HG03460 (cell line): ENCODE results near the gene FXYD5.
A peak's percentile ranks its signal among the peaks of the same experiment; 100 is the strongest.
"Not testable (repeated sequence)": the region's sequence is repeated elsewhere in the genome, so short reads cannot be mapped to it uniquely, and the experiment has no call there.

Experiments used
- ATAC-seq: cut with Tn5 transposase; IDR thresholded peaks from one replicate; pipeline ENCODE4 v1.9.1; 2021; ENCODE audit not compliant: unreplicated experiment

The FXYD5 gene

DNA sequence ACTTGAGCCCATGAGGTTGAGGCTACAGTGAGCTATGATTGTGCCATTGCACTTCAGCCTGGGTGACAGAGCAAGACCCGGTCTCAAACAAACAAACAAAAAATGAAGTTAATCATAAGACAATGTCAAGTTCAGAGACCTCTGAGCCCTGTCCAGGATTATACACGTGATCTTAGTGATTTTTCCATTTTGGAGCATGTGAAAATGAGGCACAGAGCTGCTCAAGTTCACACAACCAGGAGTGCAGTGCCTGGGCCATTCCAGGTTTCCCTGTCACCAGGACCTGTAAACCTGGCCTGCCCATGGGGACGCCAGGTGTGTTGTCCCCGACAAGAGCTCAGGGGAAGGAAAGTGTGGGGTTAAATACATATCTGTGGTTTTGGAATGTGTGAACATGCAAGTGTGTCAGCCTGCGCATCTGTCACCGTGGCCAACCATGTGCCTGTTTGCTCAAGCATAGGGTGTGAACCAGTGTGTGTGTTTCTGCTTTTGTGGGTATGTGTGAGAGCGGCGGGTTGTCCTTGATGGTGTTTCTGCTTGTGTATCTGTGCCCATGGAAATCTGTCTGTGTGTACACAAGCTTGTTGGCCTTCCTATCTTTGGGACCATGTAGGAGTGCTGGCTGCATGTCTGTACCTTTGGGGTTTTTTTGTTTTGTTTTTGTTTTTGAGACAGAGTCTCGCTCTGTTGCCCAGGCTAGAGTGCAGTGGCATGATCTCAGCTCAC is 17.4 kb upstream of the FXYD5 start:
- ATAC-seq: no peak

DNA sequence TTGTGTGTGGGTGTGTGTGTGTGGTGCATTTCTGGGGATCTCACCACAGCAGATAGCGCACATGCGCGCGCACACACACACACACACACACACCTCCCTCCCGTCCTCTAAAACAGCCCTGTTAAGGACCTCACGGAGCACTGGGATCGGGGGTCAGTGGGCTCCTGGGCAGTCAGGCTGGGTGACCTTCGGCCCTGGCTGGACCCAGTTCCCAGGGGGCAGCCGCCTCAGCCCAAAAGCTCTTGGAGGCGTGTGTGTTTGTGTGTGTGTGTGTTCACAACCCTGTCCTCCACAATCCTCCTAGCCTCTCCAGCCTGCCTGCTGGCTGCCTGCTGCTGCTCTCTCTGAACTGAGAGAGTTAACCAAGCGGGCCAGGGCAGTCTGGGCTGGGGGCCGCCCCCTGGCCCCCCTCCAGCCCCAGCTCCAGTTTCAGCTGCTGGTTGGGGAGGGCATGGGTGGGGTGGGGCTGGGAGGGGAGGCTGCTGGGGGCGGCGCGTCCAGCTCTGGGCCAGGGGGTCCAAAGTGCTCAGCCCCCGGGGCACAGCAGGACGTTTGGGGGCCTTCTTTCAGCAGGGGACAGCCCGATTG is 16.1 kb upstream of the FXYD5 start, which contains the start of gene FXYD1:
TSS of gene FXYD1 (plus strand) at position 520 of the 588 bp plus-strand sequence. CDS start 1,256 bp downstream, outside the sequence.
- no peak for ATAC-seq

DNA sequence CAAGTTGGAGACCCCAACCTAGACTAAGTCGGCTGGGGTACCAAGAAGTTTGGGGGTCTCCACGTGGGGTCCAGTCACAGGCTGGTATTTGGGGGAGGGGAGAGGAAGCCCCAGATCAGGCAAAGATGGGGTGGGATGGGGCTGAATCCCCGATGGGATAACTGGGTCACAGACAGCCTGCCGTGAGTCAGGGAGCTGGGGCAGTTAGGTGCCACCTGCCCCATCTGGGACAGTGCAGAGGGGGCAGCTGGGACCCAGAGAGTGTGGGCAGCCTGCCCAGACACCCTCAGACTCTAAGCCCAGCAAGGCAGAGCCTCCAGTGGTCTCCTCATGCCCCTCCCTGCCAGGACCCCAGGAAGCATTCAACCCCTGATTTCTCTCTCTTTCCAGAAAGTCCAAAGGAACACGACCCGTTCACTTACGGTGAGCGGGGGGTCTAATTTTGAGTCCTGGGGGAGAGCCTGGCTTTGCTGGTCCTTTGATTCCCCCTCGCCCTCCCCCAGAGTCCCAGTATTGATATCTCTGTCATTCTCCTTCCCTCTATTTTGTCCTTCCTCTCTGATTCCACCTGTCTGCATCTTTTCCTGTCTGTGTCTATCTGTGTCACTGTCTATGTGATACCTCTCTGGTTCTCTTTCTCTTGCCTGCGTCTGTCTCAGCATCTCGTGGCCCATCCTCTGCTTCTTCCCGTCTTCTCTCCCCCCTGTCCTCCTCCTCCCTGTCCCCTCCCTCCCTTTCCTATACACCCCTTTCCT is 14.2 kb upstream of the FXYD5 start:
- ATAC-seq: no peak

DNA sequence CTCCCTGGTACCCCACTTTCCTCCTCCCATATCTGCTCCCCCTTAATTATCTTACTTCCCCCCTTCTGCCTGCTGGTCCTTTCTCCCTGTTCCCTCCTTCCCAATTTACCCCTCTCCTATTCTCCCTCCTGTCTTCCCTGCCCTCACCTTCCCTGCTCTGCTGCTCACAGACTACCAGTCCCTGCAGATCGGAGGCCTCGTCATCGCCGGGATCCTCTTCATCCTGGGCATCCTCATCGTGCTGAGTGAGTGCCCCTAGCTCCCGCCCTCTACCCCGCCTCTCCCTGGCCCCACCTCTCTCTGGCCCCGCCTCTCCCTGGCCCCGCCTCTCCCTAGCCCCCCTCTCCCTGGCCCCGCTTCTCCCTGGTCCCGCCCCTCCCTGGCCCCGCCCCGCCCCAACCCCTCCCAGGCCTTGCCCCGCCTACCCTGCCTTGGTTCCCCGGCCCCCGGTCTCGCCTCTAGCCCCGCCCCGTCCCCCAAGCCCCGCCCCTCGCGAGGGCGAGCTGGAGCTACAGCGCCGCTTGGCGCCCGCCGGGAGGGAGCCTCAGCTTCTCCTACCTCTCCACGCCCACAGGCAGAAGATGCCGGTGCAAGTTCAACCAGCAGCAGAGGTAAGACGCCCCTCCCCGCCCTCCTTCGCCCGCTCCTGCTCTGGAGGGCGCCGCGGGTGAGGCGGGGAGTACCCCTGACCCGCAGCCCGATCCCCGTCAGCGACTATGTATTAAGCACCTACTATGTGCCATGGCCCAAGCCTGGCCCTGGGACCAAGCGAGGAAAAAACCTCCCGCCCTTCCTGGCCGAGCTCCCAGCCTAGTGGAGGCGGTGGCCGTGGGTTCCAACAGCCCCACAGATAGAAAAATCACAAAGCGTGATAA is 13.3 kb upstream of the FXYD5 start:
- ATAC-seq: peak; percentile 61

DNA sequence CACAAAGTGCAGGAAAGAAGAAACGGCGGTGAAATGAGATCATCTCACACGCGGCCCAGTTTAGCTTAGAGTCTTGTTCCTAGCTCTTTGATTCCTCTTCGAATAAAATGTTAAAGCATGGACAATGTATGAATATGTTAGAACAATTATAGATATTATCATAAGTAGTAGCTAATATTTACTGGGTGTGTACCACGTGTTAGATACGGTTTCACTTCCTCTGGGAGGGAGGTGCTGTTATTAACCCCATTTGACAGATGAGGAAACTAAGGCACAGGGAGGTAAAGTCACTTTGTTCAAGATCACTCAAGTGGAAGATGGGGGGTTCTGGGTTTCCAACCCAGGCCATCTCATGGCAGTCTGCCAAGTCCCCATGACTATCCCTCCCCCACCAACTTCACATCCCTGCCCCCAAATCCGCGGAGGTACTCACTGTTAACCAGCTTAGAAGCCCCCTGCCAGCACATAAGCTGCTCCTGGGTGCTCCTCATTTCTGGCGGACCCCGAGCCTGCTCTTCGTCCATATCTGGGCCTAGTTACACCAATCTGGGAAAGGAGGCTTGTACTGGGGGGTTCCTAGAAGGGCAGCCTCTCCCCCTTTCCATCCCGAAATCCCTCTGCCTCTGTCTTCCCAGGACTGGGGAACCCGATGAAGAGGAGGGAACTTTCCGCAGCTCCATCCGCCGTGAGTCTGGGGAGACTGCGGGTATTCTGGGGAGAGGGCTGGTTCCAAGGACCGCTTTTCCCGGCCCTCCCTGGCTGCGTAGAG is 12.5 kb upstream of the FXYD5 start:
- no peak for ATAC-seq

DNA sequence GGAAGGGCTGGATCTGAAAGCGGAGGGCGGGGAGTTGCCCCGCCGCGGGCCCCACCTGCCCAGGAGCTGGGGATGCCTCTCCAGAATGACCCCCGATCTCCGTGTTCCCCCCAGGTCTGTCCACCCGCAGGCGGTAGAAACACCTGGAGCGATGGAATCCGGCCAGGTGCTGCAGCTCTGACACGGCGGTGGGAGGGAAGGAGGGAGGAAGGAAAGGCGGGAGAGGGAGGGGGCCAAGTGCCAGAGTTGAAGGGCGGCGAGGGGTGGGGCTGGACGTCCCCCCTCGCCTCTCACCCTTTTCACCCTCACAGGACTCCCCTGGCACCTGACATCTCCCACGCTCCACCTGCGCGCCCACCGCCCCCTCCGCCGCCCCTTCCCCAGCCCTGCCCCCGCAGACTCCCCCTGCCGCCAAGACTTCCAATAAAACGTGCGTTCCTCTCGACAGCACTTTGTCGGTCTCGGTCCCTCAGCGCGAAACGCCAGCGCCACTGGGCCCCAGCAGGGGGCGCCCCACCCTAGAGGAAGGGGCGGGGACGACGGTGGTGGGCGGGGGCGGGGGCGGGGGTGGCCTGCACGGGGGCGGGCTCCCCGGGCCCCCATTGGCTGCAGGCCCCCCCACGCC is 11.8 kb upstream of the FXYD5 start:
- no peak for ATAC-seq

DNA sequence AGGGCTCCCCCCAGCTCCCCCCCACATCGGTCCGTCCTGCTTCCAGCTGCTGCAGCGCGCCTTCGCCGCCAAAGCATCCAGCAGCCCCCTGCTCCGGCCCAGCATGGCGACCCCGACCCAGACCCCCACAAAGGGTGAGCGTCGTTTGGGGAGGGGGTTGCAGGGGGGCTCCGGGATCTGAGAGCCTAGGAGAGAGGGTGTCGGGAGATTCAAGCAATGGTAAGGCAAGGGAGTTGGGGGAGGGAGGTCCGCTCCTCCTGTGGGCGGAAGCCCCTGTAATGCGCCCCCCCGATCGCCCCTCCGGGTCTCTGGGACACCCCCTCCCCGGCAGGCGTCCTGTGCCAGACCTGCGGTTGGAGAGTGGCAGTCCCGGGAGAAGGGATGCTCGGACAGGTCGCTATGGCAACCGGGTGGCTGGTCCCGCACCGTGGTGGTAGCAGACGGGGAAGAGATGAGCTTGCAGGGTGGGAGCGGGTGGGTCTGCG is 11.3 kb upstream of the FXYD5 start, which contains the start of gene FXYD7:
TSS of gene FXYD7 (plus strand) at position 25 of the 485 bp plus-strand sequence. CDS start at position 104, 79 bp downstream.
- ATAC-seq: no peak

DNA sequence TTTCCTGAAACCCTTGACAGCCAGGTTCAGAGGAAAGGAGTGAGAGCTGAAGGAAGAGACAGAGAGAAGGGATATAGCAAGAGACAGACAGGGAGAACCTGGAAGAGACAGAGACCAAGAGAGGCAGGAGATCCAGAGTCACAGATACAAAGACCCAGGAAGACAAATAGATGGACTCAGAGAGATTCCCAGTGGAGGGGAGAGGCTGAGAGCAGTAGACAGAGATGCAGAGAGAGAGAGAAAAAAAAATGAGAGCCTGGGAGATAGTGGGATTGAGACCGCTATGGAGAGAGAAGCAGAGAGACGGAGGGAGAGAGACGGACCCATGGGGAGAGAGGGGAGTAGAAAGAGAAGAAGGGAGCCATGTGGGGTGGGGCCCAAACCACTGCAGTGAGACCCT is 10.7 kb upstream of the FXYD5 start:
- no peak for ATAC-seq

DNA sequence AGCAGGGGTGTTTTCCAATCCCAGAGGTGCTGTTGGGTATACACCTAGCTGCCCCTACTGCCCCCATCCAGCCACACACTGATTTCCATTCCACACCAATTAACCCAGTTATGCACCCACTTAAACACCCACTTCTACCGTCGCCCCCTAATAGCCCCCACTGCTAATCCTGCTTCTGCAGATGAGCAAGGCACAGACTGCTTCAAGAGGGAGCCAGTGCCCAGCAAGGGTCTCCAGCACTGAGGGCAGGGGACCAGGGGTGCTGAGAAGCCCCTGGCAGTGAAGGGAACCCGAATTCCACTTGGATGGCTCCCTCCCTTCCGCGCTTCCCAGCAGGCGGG is 10.3 kb upstream of the FXYD5 start:
- ATAC-seq: no peak

DNA sequence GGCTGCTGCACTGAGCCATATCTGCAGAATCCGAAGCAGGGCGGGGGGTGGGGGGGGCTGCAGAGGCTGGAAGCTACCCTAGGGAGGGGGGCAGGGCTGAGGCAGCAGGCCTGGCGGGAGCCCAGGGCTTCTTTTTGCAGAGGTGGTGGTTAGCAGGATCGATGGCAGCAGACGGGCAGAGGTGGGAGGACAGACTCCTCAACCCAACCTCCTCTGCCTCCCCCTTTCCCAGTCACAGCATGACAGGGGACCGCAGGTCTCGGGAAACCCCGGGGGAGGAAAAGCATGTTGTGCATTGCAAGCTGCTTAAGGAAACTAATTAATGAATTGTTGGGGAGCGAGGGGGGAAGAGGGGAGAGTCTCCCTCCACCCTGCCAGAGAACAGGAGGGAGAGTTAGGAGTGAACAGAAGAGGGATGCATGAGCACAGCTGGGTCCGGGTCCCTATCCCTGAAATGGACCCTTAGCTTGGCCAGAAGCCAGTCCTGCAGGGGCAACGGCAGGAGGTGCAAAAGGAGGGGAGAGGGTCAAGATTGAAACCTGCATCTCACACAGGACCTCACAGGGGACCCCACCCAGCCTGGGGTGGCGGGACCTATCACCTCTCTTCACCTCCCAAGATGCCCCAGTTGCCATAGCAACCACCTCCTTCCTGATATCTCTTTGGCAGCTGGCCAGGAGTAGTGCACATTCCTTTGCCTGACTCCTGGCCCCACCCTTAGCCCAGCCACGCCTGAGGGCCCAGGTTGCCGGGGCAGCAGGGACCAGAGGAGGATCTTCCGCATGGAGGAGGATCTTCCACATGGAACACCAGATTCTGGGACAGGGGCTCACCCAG is 9.7 kb upstream of the FXYD5 start:
- no peak for ATAC-seq

DNA sequence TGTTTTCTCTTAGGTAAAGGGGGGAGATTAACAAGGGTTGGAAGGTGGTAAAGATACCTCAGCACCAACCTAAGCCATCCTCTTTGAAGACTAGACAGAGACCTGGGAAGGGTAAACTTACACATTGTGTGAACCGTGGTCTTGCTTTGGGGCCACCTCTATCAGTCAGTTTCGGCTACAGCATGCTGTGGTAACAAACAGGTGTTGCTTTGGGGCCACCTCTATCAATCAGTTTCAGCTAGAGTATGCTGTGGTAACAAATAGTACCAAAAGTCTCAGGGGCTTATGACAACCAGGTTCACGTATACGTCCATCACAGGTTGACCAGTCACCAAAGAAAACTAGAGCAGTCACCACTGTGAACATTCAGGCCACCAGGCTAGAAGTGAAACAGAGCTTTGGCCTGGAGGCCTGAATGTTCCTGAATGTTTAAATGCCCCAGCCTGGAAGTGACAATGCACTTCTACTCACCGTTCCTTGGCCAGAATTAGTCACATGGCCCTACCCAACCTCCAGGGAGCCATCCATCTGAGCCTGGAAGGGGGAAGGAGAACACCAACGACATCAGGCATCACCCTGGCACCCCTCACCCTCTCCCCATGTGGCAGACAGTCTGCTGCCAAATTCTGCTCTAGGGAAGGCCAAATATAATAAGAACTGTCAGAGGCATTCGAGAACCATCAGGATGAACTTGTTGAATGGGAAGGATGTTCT is 7.6 kb upstream of the FXYD5 start:
- no peak for ATAC-seq

DNA sequence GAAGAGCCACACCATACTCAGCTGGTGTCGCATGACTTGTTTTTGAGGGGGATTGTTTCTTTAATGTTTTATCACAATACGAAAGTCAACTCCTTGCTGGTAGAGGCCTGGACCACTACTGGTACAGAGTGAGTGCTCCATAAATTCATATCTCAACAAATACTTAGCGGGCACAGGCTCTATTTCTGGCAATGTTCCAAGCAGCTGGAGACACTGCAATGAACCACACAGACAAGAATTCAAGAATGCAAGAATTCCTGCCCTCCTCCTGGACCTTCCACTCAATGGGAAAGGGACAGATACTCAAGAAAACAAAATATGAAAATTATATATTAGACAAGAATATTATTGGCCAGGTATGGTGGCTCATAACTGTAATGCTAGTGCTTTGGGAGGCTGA is 5.1 kb upstream of the FXYD5 start:
- ATAC-seq: no peak

DNA sequence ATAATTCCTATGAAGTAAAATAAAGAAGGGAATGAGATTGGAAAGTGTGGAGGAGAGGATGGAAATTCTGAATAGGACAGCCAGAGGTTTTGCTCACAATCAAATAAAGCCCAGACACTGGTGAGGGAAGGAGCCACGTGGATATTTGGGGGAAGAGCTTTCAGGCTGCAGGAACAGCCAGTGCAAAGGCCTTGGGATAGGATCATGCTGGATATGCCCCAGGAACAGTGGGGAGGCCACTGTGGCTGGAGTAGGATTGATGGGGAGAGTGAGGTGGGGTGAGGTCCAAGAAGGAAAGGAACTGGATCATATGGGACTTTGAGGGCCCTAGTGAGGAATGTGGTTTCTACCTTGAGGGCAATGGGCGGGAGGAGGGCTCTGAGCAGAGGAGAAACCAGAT is 4.1 kb upstream of the FXYD5 start:
- ATAC-seq: no peak

DNA sequence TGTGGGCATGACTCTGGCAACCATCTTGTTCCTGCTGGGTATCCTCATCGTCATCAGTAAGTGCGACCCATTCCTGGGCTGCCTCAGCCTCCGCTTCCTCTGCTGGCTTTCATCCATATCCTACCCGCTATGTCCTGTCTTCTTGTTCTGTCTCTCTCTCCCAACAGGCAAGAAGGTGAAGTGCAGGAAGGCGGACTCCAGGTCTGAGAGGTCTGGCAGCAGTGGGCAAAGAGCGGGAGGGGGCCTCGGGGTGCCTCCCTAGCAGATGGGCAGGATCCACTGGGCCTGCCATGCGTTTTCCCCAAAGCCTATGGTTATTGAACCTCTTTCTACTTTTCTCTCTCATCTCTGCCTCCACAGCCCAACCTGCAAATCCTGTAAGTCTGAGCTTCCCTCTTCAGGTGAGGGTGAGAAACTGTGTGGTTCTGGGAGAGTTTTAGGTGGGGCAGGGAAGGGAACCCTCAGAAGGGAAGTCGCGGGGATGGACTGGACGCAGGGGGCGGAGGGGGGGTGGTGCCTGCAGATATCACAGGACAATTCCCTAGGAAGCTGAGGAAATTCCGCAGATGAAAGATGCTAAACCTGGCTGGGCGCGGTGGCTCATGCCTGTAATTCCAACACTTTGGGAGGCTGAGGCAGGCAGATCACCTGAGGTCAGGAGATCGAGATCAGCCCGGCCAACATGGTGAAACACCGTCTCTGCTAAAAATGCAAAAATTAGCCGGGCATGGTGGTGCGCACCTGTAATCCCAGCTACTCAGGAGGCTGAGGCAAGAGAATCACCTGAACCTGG is 3.1 kb upstream of the FXYD5 start:
- ATAC-seq: no peak

DNA sequence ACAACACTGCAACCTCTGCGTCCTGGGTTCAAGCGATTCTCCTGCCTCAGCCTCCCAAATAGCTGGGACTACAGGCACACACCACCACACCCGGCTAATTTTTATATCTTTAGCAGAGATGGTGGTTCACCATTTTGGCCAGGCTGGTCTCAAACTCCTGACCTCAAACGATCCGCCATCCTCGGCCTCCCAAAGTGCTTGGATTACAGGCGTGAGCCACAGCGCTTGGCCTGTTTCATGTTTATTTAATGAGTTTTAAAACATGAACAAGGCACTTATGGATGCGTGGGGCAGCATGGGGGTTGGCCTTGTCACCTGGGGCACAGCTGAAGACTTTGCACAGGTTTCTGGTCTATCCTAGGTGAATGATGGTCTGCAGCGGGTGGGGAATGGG is 1.4 kb upstream of the FXYD5 start:
- ATAC-seq: not testable (repeated sequence)

DNA sequence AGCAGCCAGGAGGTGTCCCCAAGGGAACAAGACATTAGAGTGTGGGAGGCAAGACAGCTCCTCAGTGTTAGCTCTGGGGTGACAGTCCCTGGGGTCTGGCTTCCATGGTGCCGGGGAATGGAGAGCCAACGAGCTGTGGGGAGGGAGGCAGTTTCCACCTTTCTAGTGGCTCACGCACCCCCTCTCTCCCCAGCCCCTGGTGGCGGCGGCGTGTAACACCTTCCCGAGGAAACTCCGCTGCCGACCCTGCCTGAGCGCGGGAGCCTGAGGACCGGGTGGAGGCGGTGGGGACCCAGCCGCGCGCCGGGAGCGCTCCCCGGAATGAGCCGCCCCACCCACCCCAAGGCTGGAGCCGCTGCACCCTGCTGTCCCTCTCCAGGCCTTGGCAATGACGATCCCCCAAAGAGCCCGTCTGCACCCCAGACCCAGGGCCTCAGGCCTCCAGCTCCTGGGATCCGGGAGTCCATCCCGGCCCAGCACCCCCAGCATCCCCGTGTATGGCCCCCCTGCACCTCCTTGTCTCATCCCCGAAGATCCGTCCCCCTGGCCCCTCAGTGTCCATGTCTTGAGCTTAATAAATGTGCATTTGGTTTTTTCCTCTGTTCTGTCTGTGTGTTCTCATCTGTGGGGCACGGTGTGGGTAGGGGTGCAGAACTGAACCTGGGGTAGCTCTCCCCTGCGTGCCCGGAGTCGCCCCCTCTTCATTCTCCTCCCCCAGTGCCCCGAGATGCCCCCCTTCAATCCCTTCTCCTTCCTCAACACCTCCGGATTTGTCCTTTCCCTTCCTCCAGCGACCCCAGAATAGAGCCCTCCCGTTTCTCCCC is 622 bp upstream of the FXYD5 start:
- no peak for ATAC-seq

DNA sequence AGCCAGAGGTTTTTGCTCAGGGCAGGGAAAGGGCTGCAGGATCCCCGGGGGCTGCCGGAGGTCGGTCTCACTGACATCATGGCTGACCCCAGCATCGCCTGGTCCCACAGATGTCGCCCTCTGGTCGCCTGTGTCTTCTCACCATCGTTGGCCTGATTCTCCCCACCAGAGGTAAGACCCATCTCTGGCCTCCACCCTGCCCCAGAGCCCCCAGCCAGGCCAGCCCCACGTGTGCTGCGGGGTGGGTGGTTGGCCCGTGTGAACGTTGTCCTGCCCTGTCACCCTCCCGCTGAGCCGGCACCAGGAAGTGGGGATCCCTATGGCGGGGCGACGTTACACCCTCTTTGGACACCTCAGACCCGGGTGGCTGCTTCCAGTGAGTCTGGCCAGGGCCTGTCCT is 906 bp downstream of the FXYD5 start:
- no peak for ATAC-seq
